Measurements from ENCODE around the gene CCDC148.
A peak's percentile ranks its signal among the peaks of the same experiment; 100 is the strongest.
"Not testable (repeated sequence)": the region's sequence is repeated elsewhere in the genome, so short reads cannot be mapped to it uniquely, and the experiment has no call there.

The CCDC148 gene

DNA sequence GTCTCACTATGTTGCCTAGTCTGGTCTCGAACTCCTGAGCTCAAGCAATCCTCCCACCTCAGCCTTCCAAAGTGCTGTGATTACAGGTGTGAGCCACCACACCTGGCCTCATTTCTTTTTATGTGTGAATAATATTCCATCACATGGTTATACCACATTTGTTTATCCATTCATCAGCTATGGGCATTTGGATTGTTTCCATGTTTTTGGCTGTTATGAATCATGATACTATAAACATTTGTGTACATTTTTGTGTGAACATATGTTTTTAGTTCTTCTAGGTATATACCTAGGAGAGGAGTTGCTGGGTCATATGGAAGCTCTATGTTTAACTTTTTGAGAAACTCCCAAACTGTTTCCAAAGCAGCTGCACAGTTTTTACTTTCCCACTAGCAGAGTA lies 24.6 kb upstream of the CCDC148 start:
- no peak for DNase-seq

DNA sequence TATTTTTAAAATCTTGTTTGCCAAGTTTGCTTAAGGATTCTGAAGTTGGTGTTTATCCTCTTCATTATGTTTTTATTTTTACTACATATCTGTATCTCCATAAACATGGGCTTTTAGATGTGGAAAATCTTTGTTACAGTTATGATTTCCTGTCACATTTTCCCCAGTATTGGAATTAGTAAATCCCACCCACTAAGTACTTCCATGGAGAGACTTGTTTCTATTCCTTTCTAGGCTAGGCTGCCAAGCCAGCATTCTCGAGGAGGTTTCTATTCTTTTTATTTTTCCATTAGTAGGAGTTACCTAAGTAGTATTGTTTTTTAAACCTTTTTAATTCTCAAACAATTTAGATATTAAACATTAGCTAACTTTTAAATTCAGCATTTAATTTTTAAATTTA lies 22.3 kb upstream of the CCDC148 start:
- no peak for DNase-seq

DNA sequence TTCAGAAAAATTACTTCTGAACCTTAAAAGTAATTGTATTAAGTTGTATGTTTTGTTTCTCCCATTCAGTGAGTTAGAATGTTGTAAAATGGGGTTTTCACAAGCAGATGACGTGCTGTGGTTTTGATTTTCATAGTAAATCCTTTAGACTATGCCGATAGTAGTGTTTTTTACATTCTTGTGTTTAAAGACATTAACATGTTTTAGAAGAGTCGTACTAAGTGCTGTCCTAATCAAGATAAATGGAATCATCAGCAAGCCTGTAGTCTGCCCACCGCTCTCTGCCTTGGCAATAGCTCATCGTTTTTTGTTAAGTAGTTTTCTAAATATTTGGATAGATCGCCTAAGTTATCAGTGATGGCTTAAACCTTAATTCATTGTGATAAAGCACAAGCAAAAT lies 21.7 kb upstream of the CCDC148 start:
- no peak for DNase-seq

DNA sequence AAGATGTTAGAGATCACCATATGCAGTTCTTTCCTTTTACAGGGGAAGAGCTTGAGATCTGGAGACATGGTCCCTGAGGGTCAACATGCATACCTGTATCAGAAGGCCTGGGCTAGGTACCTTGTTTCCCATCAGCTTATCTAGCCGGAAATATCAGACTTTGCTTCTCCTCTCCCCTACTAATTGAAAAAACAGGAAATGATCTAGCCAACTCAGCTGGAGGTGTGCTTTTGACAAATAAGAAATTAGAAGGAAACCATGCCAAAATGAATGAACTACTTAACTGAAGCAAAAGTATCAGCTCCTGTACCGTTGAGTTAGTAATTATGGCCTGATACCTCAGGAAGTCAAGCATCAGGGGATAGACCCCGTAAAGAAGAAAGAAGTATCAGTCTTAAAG lies 20.6 kb upstream of the CCDC148 start:
- DNase-seq: no peak

DNA sequence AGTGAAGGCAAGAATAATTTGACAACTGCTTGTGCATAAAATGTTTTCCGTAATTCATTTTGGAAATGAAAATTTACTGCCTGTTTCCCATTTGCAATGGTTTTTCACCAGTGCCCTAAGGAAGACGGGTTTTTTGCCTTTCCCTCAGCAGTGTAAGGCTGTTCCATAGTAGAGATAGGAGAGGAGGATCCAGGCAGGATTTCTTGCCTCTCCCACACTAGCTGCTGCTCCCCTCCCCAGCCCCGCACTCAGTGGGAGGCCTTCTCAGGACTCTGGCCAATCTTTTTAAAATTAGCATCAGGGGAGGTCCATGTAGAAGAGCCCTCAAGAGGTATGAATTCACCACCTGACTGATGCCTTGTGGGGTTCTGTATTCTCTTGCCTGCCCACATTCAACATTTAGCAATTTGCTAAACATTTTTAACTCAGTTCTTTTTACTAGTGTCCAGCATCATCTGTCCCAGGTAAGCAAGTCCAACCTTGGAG lies 18.0 kb upstream of the CCDC148 start:
- DNase-seq: not testable (repeated sequence)

DNA sequence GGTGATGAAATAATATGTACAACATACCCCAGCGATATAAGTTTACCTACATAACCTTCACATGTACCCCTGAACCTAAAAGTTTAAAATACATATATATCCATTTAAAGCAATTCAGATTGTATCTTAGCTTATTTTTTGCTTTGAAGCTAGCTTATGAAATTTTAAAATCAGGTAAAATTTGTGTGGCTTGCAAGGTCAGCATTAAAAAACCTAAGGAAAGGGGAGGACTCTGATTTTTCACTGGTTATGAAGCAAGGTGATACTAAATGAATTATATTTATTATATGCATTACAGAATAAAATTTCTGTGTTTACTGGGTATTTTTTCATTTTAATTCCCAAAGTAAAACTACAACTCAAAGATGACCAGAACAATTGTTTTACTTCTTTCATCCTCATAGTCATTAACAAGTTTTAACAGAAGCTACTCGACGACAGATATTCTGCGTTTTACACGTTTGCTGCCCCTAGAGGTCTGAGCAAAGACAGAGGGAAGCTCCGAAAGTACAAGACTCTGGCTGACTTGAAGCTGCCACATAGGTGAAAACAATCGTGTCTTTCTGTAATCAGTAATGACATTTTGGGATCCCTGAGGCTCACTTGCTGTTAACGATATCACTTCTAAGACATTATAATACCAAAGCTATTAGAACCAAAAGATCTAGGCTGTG lies 17.3 kb upstream of the CCDC148 start:
- DNase-seq: no peak

DNA sequence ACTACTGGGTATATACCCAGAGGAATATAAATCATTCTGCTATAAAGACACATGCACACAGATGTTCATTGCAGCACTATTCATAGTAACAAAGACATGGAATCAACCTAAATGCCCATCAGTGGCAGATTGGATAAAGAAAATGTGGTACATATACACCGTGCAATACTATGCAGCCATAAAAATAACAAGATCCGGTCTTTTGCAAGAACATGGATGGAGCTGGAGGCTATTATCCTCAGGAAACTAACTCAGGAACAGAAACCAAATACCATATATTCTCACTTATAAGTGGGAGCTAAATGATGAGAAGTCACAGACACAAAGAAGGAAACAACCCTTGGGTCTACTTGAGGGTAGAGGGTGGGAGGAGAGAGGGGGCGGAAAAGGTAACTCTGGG lies 16.7 kb upstream of the CCDC148 start:
- DNase-seq: not testable (repeated sequence)

DNA sequence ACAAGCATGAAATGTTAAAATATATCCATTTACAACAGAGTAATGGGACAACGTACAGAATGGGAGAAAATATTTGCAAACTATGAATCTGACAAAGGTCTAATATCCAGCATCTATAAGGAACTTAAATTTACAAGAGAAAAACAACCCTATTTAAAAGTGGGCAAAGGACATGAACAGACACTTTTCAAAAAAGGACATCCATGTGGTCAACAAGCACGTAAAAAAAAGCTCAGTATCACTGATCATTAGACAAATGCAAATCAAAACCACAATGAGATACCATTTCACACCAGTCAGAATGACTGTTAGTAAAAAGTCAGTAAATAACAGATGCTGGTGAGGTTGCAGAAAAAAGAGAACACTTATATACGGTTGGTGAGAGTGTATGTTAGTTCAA lies 16.3 kb upstream of the CCDC148 start:
- DNase-seq: not testable (repeated sequence)

DNA sequence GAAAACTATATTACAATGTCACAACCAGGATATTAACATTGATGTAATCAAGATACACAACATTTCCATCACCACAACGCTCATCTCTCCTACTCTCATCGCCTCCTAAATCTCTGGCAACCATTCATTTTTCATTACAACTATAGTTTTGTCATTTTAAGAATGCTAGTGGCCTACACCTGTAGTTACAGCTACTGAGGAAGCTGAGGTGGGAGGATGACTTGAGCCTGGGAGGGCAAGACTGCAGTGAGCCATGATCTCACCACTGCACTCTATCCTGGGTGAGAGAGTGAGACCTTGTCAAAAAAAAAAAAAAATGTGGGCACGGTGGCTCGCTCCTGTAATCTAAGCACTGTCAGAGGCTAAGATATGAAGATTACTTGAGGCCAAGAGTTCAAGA lies 10.7 kb upstream of the CCDC148 start:
- no peak for DNase-seq

DNA sequence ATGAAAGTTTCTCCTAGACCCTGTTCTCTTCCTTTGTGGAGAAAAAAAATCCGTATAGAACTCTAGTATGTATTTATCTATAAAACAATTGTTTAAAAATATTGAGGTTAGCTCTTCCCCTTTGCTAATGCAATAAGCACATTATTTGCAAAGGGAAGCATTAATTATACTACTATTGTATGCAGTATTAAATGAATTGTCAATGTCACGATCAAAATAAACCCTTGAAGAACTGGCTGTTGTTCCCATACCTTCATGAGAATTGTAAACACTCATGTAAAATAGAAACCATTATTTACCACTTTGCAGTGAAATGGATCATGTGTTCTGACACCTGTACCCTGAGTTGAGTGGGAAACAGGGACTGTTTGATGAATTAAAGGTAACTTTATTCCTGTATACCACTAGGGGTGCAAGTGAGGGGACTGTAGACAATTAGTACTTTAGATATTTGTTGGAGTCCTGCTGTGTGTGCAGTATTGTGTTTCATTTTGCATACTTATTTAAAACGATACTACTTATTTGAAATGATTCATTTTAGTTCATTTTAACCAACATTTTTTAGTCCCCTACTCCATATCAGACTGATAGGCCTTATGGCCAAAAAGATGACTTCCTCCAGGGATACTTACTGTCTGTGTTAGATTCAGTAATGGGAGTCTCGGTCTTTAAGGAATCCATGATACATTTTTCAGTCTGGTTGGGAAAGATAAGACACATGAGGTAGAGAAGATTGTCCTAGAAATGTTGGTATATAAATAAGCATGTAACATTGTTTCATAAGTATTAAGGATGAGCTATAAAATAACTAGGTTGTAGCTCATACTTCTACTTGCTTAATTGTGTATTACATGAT lies 8.1 kb upstream of the CCDC148 start:
- no peak for DNase-seq

DNA sequence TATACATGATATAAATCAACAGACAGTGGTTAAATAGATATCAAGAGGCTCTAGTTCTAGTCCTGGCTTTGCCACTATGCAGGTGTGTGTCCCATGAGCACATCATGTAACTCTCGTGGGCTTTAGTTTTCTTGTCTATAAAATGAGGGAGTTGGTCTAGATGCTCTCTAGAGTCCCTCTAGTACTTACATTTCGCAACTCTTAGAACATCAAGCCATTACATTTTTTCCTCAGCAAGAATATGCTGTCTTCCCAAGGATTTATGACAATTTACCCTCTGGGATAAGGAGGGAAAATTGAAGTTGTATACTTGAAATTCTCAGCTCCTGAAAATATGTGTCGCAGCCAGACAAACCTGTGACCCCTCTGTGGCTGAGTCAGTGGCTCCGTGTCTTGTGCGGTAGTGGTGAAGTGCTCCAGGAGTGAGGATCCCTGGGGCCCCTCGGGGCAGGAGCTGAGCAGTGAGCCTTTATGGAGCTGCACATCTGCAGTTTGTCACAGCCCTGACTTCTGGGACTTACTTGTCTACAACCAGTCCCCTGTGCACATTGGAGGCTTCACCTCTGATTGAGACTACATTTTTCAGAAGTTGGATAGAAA lies 7.0 kb upstream of the CCDC148 start:
- DNase-seq: no peak

DNA sequence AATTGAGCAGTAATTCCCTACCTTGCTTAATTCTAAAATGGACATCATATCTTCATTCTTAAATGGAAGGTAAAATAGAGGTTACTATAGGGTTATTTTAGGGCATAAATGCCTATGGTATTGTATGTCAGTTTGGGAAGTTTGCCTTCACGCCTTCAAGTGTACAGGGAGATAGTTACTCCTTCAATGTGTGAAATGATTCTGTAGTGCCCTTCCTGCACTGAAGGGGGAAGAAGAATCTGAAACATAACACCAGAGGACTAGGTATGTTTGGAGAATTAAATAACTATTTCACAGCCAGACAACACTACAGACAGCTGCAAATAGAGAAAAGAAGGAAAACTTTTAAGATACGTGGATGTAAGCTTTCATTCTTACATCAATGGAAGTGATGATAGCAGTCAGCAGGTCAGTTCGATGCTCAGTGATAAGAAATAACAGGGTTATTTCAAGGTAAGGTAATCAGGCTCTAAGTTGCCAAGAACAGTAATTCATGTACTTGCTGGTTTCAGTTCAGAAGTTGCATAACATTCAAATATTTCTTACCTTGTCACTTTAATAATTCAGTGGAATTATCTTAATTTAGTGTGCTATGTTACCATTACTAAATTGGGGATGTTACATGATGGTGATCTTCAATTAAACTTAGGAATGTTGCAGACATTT lies 4.2 kb upstream of the CCDC148 start:
- no peak for DNase-seq

DNA sequence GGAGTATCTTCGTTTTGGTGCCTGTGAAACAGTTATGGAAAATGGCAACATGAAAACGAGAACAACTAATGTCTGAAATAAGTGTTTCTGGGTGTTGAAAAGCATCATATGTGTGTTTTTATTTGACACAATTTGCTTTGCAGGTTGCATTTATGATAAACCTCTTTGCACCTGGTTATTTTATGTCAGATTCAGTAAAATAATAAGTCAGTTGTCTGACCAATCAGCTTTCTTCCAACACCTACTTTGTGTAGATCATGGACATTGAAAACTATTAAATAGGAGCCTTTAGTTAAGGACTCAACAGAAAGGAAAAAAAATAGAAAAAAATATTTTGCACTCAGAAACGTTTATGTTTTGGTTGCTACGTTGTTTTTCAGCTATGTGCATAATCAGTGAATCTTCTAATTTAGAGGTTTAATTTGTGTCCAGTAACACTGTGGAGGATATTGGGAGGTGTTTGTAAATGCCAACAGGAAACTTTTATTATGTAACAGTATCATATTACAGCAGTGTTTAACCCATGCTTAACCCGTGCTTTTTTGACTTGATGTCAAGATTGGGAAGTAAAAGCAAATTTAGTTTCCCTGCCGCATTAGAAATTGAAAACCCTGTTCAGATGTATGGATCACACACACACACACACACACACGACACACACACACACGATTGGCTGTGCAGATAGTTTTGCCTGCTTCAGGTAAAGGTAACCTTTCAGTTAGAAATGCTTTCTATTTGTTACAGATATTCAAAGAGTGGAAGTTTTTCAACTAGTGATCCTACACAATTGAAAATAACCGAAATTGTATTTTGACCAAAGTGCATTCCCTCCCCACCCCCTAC lies 2.8 kb upstream of the CCDC148 start:
- DNase-seq: peak in 1 of 2 donors; percentile 33

DNA sequence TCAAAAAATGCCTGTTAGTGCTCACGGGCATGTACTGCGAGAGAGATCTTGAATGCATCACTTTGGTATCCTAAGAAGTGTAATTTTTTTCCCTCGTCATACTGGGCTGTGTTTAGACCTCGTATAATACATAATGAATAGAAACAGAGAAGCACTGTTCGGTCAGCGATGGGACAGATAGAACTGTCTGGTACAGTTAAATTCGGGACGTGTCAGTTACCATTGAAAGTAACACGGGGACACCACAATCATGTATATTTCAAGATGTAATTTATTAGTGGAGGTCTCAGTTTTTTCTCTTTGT lies 2.0 kb upstream of the CCDC148 start:
- no peak for DNase-seq

DNA sequence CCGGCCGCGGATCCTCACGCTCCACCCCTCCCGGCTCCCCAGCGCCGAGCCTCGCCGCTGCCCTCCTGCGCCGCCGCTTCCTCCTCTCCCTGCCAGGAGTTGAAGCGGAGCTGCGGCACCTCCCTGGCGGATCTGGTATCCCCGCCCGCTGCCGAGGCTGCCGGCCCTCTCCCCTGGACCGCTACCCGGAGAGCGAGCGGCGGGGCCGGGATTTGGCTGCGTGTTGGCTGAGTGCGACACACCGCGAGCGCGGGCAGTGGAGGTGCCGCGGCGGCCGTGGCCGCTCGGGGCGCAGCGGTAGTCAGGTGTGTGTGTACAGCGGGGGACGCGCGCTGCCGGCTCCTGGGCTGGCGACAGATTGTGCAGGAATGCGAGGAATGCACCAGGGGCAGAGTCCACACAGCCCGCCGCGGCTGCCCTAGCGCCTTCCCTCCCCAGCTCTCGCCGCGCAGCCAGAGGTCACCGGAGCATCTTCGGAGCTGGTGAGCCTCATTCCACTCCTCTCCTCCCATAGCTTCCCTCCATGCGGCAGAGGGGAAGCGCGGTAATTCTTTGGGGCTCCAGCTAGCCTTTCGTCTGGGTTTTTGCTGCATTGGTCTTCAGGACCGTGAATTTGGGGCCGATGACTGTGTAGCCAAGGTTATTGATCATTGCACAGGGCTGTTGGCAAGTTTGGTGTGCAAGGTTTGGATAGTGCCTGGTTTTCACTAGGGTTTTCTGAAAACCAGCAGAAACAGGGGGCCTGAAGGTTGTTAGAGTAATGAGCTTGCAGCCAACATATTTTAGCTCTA lies 1.5 kb upstream of the CCDC148 start:
- DNase-seq: peak; percentile 24 to 36

DNA sequence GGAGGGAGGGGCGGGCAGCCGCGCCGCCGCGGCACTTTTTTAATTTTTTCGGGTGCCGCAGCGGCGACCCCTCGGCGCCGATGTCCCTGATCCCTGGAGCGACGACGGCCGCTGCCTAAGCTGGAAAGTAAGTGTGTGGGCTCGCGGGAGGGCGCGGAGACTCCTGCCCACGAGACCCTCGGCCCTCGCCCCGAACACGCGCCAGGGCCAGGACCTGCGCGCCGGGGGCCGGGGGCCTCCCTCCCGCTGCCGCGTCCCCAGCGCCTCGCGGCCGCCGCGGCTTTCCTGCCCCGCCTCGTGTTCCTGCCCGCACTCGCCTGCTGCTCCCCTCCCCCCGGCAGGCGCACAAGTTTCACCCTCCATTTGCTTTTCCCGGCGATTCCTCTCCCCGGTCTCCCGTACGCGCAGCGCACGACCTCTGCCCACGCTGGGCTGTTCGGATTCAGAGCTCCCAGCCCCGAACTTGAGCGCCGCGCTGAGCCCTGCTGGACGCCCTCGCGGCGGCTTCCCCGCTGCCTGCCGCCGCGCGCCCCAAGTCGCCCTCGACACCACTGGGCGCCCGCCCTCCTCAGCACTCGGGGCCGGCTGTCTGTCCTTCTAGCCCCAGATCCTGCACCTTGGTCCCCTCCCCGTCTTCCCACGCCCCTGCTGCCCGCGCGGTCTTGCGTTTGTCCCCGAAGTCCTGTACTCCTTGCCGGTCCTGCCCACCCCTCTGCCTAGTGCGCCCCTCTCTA lies 706 bp upstream of the CCDC148 start:
- DNase-seq: peak; percentile 46 to 69

DNA sequence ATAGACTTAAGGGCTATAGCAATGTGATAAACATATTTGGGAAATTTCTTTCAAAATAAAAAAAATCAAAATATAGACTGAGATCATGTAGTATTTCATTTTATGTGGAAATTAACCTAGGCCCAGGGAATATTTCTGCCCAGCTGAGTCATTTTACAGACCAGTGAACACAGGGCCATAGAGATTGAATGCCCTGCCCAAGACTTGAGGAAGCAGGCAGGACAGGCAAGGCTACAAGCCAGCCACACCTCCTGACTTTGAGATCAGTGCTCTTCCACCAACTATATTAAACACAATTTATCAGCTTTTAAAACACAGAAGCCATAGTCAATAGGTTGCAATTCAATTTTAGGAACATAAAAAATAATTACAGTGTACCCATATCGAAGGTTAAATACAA lies 12.9 kb downstream of the CCDC148 start:
- DNase-seq: no peak

DNA sequence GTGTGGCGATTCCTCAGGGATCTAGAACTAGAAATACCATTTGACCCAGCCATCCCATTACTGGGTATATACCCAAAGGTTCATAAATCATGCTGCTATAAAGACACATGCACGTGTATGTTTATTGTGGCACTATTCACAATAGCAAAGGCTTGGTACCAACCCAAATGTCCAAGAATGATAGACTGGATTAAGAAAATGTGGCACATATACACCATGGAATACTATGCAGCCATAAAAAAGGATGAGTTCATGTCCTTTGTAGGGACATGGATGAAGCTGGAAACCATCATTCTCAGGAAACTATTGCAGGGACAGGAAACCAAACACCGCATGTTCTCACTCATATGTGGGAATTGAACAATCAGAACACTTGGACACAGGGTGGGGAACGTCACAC lies 17.5 kb downstream of the CCDC148 start:
- DNase-seq: not testable (repeated sequence)

DNA sequence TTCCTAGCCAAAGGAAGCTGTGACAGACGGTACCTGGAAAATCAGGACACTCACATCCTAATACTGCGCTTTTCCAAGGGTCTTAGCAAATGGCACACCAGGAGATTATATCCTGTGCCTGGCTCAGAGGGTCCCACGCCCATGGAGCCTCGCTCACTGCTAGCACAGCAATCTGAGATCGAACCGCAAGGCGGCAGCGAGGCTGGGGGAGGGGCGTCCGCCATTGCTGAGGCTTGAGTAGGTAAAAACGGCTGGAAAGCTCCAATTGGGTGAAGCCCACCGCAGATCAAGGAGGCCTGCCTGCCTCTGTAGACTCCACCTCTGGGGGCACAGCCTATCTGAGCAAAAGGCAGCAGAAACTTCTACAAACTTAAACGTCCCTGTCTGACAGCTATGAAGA lies 22.8 kb downstream of the CCDC148 start:
- DNase-seq: not testable (repeated sequence)

DNA sequence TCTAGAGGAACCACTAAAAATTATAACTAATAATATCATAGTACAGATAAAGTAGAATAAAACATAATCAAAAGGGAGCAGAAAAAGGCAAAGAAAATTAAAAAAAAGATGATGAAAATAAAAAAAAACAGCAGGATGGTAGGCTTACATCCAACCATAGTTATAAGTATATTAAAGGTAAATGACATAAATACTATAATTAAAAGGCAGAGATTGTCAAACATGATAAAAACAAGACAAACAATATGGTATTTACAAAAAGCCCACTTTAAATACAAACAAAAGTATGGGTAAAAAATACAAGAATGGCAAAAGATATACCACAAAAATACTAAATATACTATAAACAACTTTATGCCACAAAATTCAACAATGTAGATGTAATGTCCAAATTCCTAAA lies 24.4 kb downstream of the CCDC148 start:
- no peak for DNase-seq

DNA sequence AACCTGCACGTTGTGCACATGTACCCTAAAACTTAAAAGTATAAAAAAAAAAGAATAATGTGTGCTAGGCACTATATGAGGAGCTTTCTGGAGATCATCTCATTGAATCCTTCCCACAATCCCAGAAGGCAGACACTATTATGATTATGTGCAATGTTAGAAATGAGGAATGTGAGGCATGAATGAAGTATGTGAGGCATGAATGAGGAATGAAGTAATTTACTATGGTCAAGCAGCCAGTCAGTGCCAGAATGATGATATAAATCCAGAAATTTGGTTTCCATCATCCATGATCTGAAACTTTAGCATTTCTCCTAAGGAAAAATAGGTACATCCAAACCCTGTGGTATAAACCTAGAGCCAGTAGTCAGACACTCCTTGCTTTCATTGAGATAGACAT lies 42.0 kb downstream of the CCDC148 start:
- no peak for DNase-seq

All from inflammatory macrophage (primary cell).